Adrenal gland (tissue), 12 donors: Measurements from ENCODE around the gene LPCAT1. TPM values are rescaled to one million over a fixed set of nuclear protein-coding genes. Genes with fewer than 3 reads are reported as not detected.

ENCODE experiments used
- DNase-seq, 7 donors: peaks; one replicate each; pipeline ENCODE4 v3.0.0-alpha.2; 2019 to 2020
- H3K27ac ChIP-seq, 5 donors: fragments of 200-600 bp; sonication (generic) in 4 of 5; 1 replicate in 3 of 5; 2 replicates in 2 of 5; pipeline versions ENCODE4 v1.5.1 to v1.8.0; 2016 to 2020; ENCODE audit warnings: mild to moderate bottlenecking in 1 of 5
- H3K27me3 ChIP-seq: fragments of 200-600 bp; 2 replicates; pipeline ENCODE4 v1.8.0; 2021
- H3K36me3 ChIP-seq, 2 donors: fragments of 200-600 bp; replicated peaks in 1 of 2; 1 replicate in 1 of 2; 2 replicates in 1 of 2; pipeline versions ENCODE4 v1.5.1 to v1.8.0; 2018 to 2022
- H3K4me1 ChIP-seq, 2 donors: fragments of 200-600 bp; replicated peaks in 1 of 2; 1 replicate in 1 of 2; 2 replicates in 1 of 2; pipeline versions ENCODE4 v1.5.1 to v1.8.0; 2018 to 2021
- H3K4me3 ChIP-seq, 4 donors: fragments of 200-600 bp; sonication (generic) in 3 of 4; one replicate each; pipeline ENCODE4 v1.5.1; 2016 to 2018
- H3K9me3 ChIP-seq, 3 donors: fragments of 200-600 bp; sonication (generic) in 1 of 3; replicated peaks in 1 of 3; 1 replicate in 2 of 3; 2 replicates in 1 of 3; pipeline versions ENCODE4 v1.5.1 to v1.8.0; 2016 to 2021
- CTCF ChIP-seq, 6 experiments: fragments of 450-650 bp in 4 of 6; fragments of 200-600 bp in 2 of 6; sonication (generic) in 1 of 6; IDR thresholded peaks; 1 replicate in 5 of 6; 2 replicates in 1 of 6; pipeline versions ENCODE4 v1.5.1 to v1.8.0; 2016 to 2021; ENCODE audit warnings: antibody characterized with exemption in 6 of 6, mild to moderate bottlenecking in 2 of 6, moderate library complexity in 1 of 6
- POLR2A ChIP-seq, 2 donors: fragments of 450-650 bp; IDR thresholded peaks; one replicate each; pipeline ENCODE4 v1.6.1; 2017; ENCODE audit warnings: antibody characterized with exemption in 2 of 2, mild to moderate bottlenecking in 2 of 2, moderate library complexity in 1 of 2
- WGBS, 4 donors: extraction: QIAGEN DNeasy Blood & Tissue Kit in 2 of 4; methylation state at CpG; one replicate each; pipeline versions ENCODE4 v1.1.5 to v1.1.7; 2013 to 2017; 5-methylcytosine and 5-hydroxymethylcytosine counted together
- intact Hi-C, 2 donors: fragments of 100-400 bp; cut with DNase I; formaldehyde crosslinking; loops; one replicate each; pipeline versions ENCODE4 v1.14.1 to v1.15.0; 2022 to 2023
- polyA plus RNA-seq, 3 donors: library from polyadenylated mRNA; stranded (reverse); fragments of 200-250 nt in 2 of 3; fragments of 350-450 nt in 1 of 3; fragmentation: Illumina TruSeq in 1 of 3; extraction: RNeasy Lipid Tissue Mini Kit (QIAGEN cat#74804) in 1 of 3; gene quantifications; one replicate each; pipeline ENCODE4 v1.2.3, GENCODE V29; 2013 to 2014
- total RNA-seq, 9 donors: library from RNA; depleted of rRNA in 4 of 9; stranded (reverse); fragments of >200 nt in 4 of 9; fragments of 120-200 nt in 1 of 9; fragmentation: NEBNext Ultra II Directional in 1 of 9; extraction: Animal tissue kit (Norgen Biotek cat#: 25700) in 1 of 9; gene quantifications; one replicate each; pipeline versions ENCODE4 v1.1.0 to v1.2.4, GENCODE V29; 2013 to 2023
- donor health status: healthy with polysubstance abuse.
- donor health status: Bipolar disorder and iron deficiency.
- donor health status: DM: yes; HTN: yes; CAD: no.
- donor health status: DM: no; HTN: no; CAD: no.
- donor health status: DM: no; HTN: no; CAD: no.
- donor health status: DM: yes; HTN: yes; CAD: no.

LPCAT1 gene
- total and polyA plus RNA-seq, 12 donors: 23.2 to 59.1 (median 42.6) TPM

DNA sequence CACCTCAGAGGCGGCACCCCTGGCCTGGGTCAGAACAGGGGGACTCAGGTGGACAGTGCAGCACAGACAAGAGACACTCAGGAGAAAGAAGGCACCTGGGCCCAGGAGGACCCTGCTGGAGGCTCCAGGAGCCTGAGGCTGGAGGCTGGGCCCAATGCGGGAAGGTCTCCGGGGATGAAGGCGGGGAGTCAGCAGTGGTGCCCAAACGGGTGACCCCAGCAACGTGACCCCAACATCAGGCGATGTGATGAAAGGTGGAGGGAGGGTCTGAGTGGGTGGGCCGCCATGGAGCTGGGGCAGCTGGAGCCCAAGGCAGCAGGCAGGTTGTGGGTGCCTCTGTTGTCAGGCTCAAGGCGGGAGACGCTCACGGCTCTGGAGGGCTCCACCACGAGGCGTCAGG lies 37.5 kb downstream of the LPCAT1 start:
- H3K36me3 ChIP-seq: peaks cover 0 to 33% of the 10 kb centered on the region in 2 donors
- whole genome bisulfite sequencing, 4 donors: 95% methylated on average over 9 to 13 of the region's 13 CpGs

DNA sequence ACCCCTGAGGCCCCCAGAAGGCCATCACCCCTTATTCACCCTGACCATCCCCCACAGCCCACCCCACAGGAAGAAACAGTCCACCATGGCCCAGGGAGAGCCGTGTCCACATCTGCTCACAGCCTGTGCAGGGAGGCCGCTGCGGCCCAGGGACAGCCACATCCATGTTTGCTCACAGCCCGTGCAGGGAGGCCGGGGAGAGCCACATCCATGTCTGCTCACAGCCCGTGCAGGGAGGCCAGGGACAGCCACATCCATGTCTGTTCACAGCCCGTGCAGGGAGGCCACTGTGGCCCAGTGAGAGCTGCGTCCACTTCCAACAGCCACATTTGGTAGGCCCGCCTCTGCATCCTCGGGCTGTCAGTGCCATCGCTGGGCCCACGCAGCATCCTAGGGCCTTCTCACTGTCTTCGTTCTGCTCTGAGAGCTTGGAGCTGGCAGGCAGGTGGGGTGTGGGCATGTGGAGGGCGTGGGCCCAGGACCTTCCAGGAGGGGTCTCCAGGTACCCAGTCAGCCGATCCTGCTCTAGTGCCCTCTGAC lies 38.1 kb downstream of the LPCAT1 start:
- H3K9me3 ChIP-seq: no peaks in the 10 kb centered on the region
- H3K27me3 ChIP-seq: no peaks in the 10 kb centered on the region
- intact Hi-C loops: loop anchor here in 1 of 2 donors (10.0 kb wide), 1 partner anchor 149 kb away; no protein-coding TSS in a partner anchor
- H3K4me3 ChIP-seq: no peak overlapping the region
- peaks cover 0 to 30% of the 10 kb centered on the region in 2 donors for H3K36me3 ChIP-seq
- H3K27ac ChIP-seq: no peak overlapping the region
- 89 to 100% (median 92%) methylated on average over 7 to 15 of the region's 15 CpGs for WGBS, 4 donors
- H3K4me1 ChIP-seq: no peaks in the 10 kb centered on the region
- no peak for DNase-seq
- TF ChIP-seq CTCF (IDR thresholded peaks at IDR 0.05): no peak
- TF ChIP-seq POLR2A (IDR thresholded peaks at IDR 0.05): no peak

More for the DNA sequence above, 37.5 kb downstream of the LPCAT1 start:
- no peak overlapping the region for H3K4me3 ChIP-seq
- H3K9me3 ChIP-seq: no peaks in the 10 kb centered on the region
- no peaks in the 10 kb centered on the region for H3K27me3 ChIP-seq
- TF ChIP-seq CTCF (IDR thresholded peaks at IDR 0.05) (no peak), POLR2A (IDR thresholded peaks at IDR 0.05) (no peak)
- intact Hi-C loops: loop anchor here in 1 of 2 donors (10.0 kb wide), 1 partner anchor 149 kb away; no protein-coding TSS in a partner anchor
- H3K27ac ChIP-seq: no peak overlapping the region
- DNase-seq: no peak
- H3K4me1 ChIP-seq: no peaks in the 10 kb centered on the region

- whole genome bisulfite sequencing, 4 donors: 91 to 100% (median 94%) methylated on average over 8 to 20 of the region's 20 CpGs
- Histone ChIP-seq H3K27me3 (no peaks in the 10 kb centered on the region), H3K4me3 (no peak overlapping the region), H3K36me3 (peaks cover 0 to 30% of the 10 kb centered on the region in 2 donors), H3K4me1 (peaks cover 3 to 5% of the 10 kb centered on the region in 2 donors), H3K9me3 (no peaks in the 10 kb centered on the region), H3K27ac (no peak overlapping the region)
- TF ChIP-seq POLR2A (IDR thresholded peaks at IDR 0.05) (no peak), CTCF (IDR thresholded peaks at IDR 0.05) (no peak)
- intact Hi-C loops: loop anchor here in 1 of 2 donors (10.0 kb wide), 1 partner anchor 150 kb away; no protein-coding TSS in a partner anchor
- no peak for DNase-seq
These were observed 38.8 kb downstream of the LPCAT1 start for GRCh38 chr5:1484730-1485578.
